Transverse colon (tissue), 4 donors: ENCODE data around the gene PACSIN2. TPM values are rescaled to one million over a fixed set of nuclear protein-coding genes. Genes with fewer than 3 reads are reported as not detected.
"Not testable (repeated sequence)": the region's sequence is repeated elsewhere in the genome, so short reads cannot be mapped to it uniquely, and the experiment has no call there.

Experiments used
- DNase-seq: peaks from one replicate; pipeline ENCODE4 v3.0.0-alpha.2; 2019
- H3K27ac ChIP-seq, 4 donors: fragments of 200-600 bp; sonication (generic); 2 replicates each; pipeline ENCODE4 v1.5.1; 2016 to 2018; ENCODE audit warnings: inconsistent platforms in 4 of 4
- H3K27me3 ChIP-seq: fragments of 200-600 bp; sonication (generic); 2 replicates; pipeline ENCODE4 v1.5.1; 2017; ENCODE audit warnings: inconsistent platforms
- H3K36me3 ChIP-seq, 4 donors: fragments of 200-600 bp; sonication (generic); 2 replicates each; pipeline ENCODE4 v1.5.1; 2017 to 2019; ENCODE audit warnings: inconsistent platforms in 4 of 4
- H3K4me1 ChIP-seq, 4 donors: fragments of 200-600 bp; sonication (generic); 2 replicates each; pipeline ENCODE4 v1.5.1; 2017 to 2020; ENCODE audit warnings: inconsistent platforms in 4 of 4
- H3K4me3 ChIP-seq, 4 donors: fragments of 200-600 bp; sonication (generic); 1 replicate in 1 of 4; 2 replicates in 3 of 4; pipeline versions ENCODE4 v1.5.1 to v1.6.1; 2017 to 2019; ENCODE audit warnings: inconsistent platforms in 4 of 4
- H3K9me3 ChIP-seq, 2 donors: fragments of 200-600 bp; sonication (generic); 2 replicates each; pipeline ENCODE4 v1.5.1; 2017 to 2019; ENCODE audit warnings: inconsistent platforms in 2 of 2
- EP300 ChIP-seq: sonication (generic); formaldehyde crosslinking; IDR thresholded peaks from one replicate; pipeline ENCODE4 v1.6.1; 2017; ENCODE audit warnings: antibody characterized with exemption, low read depth
- POLR2A ChIP-seq: fragments of 450-650 bp; IDR thresholded peaks from one replicate; pipeline ENCODE4 v1.6.1; 2016; ENCODE audit warnings: antibody characterized with exemption, mild to moderate bottlenecking, moderate library complexity
- POLR2AphosphoS5 ChIP-seq, 3 donors: sonication (generic); formaldehyde crosslinking; IDR thresholded peaks; one replicate each; pipeline ENCODE4 v1.6.1; 2016; ENCODE audit warnings: antibody characterized with exemption in 3 of 3
- WGBS, 2 donors: methylation state at CpG; one replicate each; pipeline ENCODE4 v1.1.5; 2018; ENCODE audit warnings: low coverage in 1 of 2; 5-methylcytosine and 5-hydroxymethylcytosine counted together
- in situ Hi-C, 4 donors: fragments of 200-750 bp; cut with MboI; loops; one replicate each; pipeline versions ENCODE4 v1.15.0 to v1.15.1; 2017; ENCODE audit warnings: low sequenced_read_pairs in 3 of 4, low pct_ligation_motif_present in 1 of 4, low pct_unique_long_range_greater_than_20kb in 1 of 4
- intact Hi-C: fragments of 100-400 bp; cut with DNase I; formaldehyde crosslinking; loops from one replicate; pipeline ENCODE4 v1.15.1; 2023; ENCODE audit warnings: low total_unique reads
- total RNA-seq, 4 donors: library from RNA; depleted of rRNA; stranded (reverse); fragments of >200 nt; gene quantifications; one replicate each; pipeline ENCODE4 v1.1.0, GENCODE V29; 2016
- TF ChIP-seq, protein P1 (sequence below), 5 experiments: fragments of 200-600 bp in 3 of 5; fragments of 450-650 bp in 2 of 5; sonication (generic) in 3 of 5; IDR thresholded peaks; 1 replicate in 2 of 5; 2 replicates in 3 of 5; pipeline ENCODE4 v1.5.1; 2016 to 2017; ENCODE audit warnings: antibody characterized with exemption in 5 of 5, inconsistent platforms in 3 of 5, mild to moderate bottlenecking in 2 of 5, moderate library complexity in 1 of 5

The PACSIN2 gene
- total RNA-seq, 4 donors from 2014 or later = 53.9 to 250 (median 198) TPM

DNA sequence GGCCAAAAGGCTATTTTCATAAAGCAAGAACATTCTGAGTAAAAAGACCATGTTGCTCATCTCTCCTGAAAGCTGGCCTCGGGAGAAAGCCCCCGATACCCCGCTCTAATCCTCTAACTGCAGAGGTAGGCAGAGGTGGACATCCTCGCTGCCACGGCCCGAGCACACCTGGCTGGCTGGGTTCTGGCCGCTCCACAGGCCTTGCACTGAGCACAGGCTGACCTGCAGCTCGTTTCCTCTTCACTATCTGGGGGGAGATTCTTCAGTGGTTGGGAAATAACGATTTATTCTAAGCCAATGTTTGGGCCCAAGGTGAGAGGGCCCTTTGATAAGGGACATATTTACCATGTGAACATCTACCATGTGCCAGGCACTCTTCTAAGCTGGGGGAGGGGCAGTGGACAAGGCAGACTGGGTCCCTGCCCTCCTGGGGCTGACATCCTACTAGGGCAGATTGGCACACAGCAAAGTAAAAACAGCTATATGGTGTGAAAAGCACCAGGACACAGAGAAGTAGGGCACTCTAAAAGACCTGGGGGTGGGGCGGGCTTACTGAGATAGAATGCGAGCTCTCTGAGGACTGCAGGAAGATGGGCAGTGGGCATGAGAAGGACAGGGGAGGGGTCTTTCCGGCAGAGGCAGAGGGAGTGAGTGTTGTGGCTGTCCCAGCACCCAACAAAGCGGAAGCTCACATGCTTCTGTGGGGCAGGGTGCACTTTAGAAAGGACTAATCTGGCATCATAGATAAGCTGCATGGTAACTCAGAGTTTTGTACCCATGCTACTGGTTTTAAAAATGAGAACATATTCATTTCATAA, 92.4 kb downstream of the PACSIN2 start:
- no peak for TF ChIP-seq EP300
- no peak for TF ChIP-seq POLR2AphosphoS5 (IDR thresholded peaks at IDR 0.05)
- no peak for DNase-seq
- H3K9me3 ChIP-seq = no peaks in the 10 kb centered on the region
- peak overlapping the region; percentile 3 to 47 (median 27) for H3K27ac ChIP-seq
- in situ Hi-C loops = no loop called here
- 86 to 100% methylated on average over 1 to 13 of the region's 13 CpGs for WGBS, 2 donors
- no peaks in the 10 kb centered on the region for H3K27me3 ChIP-seq
- no peaks in the 10 kb centered on the region for H3K36me3 ChIP-seq
- intact Hi-C loops = no loop called here
- peaks cover 15 to 66% (median 26%) of the 10 kb centered on the region in 4 donors for H3K4me1 ChIP-seq
- H3K4me3 ChIP-seq = no peak overlapping the region

DNA sequence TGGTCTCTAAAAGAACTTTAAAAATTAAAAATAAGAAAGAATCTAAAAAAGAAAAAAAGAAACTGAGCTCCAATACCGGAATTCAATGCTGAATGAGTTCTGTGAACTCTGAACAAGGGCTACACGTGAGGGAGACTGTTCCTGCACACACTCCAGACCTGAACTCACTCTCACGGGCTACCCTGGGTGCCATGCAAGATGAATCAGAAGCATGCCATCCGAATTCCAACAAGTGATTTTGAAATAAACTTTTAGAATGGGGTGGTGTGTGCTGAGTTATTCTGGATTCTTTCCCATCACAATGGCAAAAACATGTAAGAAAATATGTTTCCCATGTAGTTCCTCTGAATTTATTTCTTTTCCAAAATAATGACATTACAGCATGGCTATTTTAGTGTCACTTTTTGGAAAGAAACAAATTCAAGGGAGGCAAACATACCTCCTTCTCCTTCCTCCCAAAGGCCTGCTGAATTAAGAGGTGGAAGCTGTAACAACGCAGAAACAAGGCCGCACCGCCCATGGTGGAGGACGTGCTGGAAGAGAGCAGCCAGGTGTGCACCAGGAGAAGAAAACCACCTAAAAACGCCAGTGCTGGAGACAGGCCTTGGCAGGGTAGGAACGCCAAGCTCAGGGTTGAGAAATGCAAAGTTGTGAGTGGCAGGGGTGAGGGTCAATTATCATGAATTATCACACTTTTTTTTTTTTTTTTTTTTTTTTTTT, 94.7 kb downstream of the PACSIN2 start:
- DNase-seq = no peak
- Histone ChIP-seq H3K9me3 (no peaks in the 10 kb centered on the region), H3K4me3 (no peak overlapping the region), H3K27ac (peak overlapping the region in 2 of 4 donors; percentile 4 to 52), H3K27me3 (no peaks in the 10 kb centered on the region), H3K4me1 (peaks cover 15 to 50% (median 19%) of the 10 kb centered on the region in 4 donors), H3K36me3 (no peaks in the 10 kb centered on the region)
- intact Hi-C loops (no loop called here), in situ Hi-C loops (no loop called here)
- 80 to 85% methylated on average over 10 of the region's 10 CpGs for WGBS, 2 donors
- TF ChIP-seq, protein P1, sequence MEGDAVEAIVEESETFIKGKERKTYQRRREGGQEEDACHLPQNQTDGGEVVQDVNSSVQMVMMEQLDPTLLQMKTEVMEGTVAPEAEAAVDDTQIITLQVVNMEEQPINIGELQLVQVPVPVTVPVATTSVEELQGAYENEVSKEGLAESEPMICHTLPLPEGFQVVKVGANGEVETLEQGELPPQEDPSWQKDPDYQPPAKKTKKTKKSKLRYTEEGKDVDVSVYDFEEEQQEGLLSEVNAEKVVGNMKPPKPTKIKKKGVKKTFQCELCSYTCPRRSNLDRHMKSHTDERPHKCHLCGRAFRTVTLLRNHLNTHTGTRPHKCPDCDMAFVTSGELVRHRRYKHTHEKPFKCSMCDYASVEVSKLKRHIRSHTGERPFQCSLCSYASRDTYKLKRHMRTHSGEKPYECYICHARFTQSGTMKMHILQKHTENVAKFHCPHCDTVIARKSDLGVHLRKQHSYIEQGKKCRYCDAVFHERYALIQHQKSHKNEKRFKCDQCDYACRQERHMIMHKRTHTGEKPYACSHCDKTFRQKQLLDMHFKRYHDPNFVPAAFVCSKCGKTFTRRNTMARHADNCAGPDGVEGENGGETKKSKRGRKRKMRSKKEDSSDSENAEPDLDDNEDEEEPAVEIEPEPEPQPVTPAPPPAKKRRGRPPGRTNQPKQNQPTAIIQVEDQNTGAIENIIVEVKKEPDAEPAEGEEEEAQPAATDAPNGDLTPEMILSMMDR (IDR thresholded peaks at IDR 0.05) = no peak

DNA sequence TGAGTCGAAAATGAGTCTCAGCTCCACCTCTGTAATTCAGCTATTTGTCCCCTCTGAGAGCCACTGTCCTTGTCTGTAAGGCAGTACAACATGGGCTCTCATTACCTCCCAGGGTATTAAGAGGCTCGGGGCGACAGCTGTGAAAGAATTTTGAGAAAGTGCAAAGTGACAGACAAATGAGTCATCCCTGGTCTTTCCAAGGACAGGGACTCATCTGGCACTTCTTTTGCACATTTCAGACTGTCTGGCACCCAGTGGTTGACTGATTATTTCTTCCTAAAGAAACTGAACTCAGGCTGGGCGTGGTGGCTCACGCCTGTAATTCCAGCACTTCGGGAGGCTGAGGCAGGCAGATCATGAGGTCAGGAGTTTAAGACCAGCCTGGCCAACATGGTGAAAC, 95.8 kb downstream of the PACSIN2 start:
- Histone ChIP-seq H3K4me3 (no peak overlapping the region), H3K4me1 (peaks cover 18 to 47% (median 19%) of the 10 kb centered on the region in 4 donors), H3K9me3 (no peaks in the 10 kb centered on the region), H3K27ac (no peak overlapping the region), H3K36me3 (no peaks in the 10 kb centered on the region), H3K27me3 (no peaks in the 10 kb centered on the region)
- DNase-seq = no peak
- TF ChIP-seq POLR2A = no peak
- no peak for TF ChIP-seq POLR2AphosphoS5 (IDR thresholded peaks at IDR 0.05)
- TF ChIP-seq EP300 = no peak
- TF ChIP-seq, protein P1 (IDR thresholded peaks at IDR 0.05) = no peak
- WGBS, 2 donors = 61 to 75% methylated on average over 3 to 6 of the region's 6 CpGs
- intact Hi-C loops = no loop called here
- in situ Hi-C loops = no loop called here

DNA sequence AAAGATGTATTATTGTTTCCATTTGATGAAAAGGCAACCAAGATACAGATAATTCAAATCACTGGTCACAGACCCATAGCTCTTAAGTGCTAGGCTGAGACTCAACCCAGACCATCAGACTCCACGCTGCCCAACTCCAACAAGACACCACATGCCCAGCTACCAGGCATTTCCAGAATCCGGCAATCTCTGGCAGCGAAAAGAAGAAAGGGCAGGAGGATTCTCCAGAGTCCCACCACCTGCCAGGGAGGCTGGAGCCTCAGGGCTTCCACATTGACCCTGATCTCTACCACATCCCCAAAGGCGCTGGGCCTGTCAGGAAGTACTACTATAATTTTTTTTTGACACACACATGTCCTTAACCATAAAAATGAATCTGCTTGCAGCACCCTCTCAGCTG, 96.4 kb downstream of the PACSIN2 start:
- DNase-seq = no peak
- WGBS, 2 donors = 92 to 94% methylated on average over 3 to 4 of the region's 4 CpGs
- intact Hi-C loops = no loop called here
- Histone ChIP-seq H3K36me3 (no peaks in the 10 kb centered on the region), H3K27ac (no peak overlapping the region), H3K9me3 (no peaks in the 10 kb centered on the region), H3K4me1 (peaks cover 19 to 54% (median 22%) of the 10 kb centered on the region in 4 donors), H3K4me3 (no peak overlapping the region), H3K27me3 (no peaks in the 10 kb centered on the region)
- TF ChIP-seq EP300 (no peak), POLR2AphosphoS5 (IDR thresholded peaks at IDR 0.05) (no peak), POLR2A (no peak)
- TF ChIP-seq, protein P1 (IDR thresholded peaks at IDR 0.05) = no peak
- in situ Hi-C loops = no loop called here

DNA sequence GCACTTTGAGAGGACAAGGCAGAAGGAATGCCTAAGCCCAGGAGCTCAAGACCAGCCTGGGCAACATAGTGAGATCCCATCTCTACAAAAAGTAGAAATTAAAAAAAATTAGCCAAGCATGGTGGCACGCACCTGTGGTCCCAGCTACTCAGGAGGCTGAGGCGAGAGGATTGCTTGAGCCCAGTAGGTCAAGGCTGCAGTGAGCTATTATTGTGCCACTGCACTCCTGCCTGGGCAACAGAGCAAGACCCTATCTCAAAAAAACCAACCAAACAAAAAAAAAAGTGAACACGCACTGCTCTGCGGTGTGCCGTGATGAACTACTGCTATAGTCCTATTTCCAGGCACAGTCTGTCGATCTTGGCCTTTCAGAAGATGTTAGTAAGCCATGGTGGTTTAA, 97.6 kb downstream of the PACSIN2 start:
- WGBS, 2 donors = 95 to 100% methylated on average over 6 of the region's 6 CpGs
- H3K27ac ChIP-seq, DNase-seq, H3K4me3 ChIP-seq, H3K9me3 ChIP-seq, H3K36me3 ChIP-seq, in situ Hi-C loops, H3K27me3 ChIP-seq, intact Hi-C loops: not testable (repeated sequence)
- peaks cover 15 to 50% (median 20%) of the 10 kb centered on the region in 4 donors for H3K4me1 ChIP-seq
